Caco-2 (cell line): ENCODE data around the gene SLC41A2. TPM values are rescaled to one million over a fixed set of nuclear protein-coding genes. Genes with fewer than 3 reads are reported as not detected.

ENCODE experiments used
- BruUV-seq: library from RNA; stranded (reverse); fragments of 400-500 nt; replicated peaks from 2 replicates; lab custom pipeline; 2021; lab: Mats Ljungman, UMichigan
- CTCF ChIA-PET: fragments of 300-600 bp; sonication (Branson Sonifier 250); formaldehyde crosslinking; loops from one replicate; lab custom pipeline; 2022; ENCODE audit warnings: antibody characterized with exemption; lab: Charles Lee
- POLR2A ChIA-PET: fragments of 300-600 bp; sonication (Branson Sonifier 250); formaldehyde crosslinking; loops from one replicate; lab custom pipeline; 2022; ENCODE audit warnings: antibody characterized with exemption; lab: Charles Lee
- DNase-seq, 2 experiments: peaks; one replicate each; pipeline versions ENCODE4 v3.0.0 to v3.0.0-alpha.2; 2020 to 2022
- H3K27me3 ChIP-seq: replicated peaks from 2 replicates; pipeline ENCODE4 v1.6.0; 2011; ENCODE audit warnings: low read length; ENCODE audit not compliant: control insufficient read depth, insufficient read depth
- H3K36me3 ChIP-seq: 2 replicates; pipeline ENCODE4 v1.5.1; 2011; ENCODE audit warnings: low read length; ENCODE audit not compliant: control insufficient read depth, insufficient read depth
- H3K4me1 ChIP-seq: fragments of 250-450 bp; sonication (Bioruptor Pico); 2 replicates; pipeline ENCODE4 v1.5.1; 2020; ENCODE audit warnings: mild to moderate bottlenecking
- H3K4me3 ChIP-seq: 2 replicates; pipeline ENCODE4 v1.5.1; 2011; ENCODE audit warnings: low read depth, mild to moderate bottlenecking, control low read depth, low read length
- H3K9me3 ChIP-seq: fragments of 250-450 bp; sonication (Bioruptor Pico); 2 replicates; pipeline ENCODE4 v1.5.1; 2020; ENCODE audit warnings: mild to moderate bottlenecking, moderate library complexity
- H3K27ac Mint-ChIP-seq: one replicate; pipeline ENCODE4 v1.8.0; 2022; ENCODE audit warnings: mixed read lengths; ENCODE audit not compliant: unreplicated experiment
- H3K27me3 Mint-ChIP-seq: one replicate; pipeline ENCODE4 v1.8.0; 2022; ENCODE audit warnings: mixed read lengths; ENCODE audit not compliant: insufficient read depth, unreplicated experiment
- H3K36me3 Mint-ChIP-seq: one replicate; pipeline ENCODE4 v1.8.0; 2022; ENCODE audit warnings: mild to moderate bottlenecking, mixed read lengths; ENCODE audit not compliant: insufficient read depth, unreplicated experiment
- H3K4me1 Mint-ChIP-seq: one replicate; pipeline ENCODE4 v1.8.0; 2022; ENCODE audit warnings: low read depth, mixed read lengths; ENCODE audit not compliant: unreplicated experiment
- H3K4me3 Mint-ChIP-seq: one replicate; pipeline ENCODE4 v1.8.0; 2022; ENCODE audit warnings: mild to moderate bottlenecking, moderate library complexity, mixed read lengths; ENCODE audit not compliant: unreplicated experiment
- H3K9me3 Mint-ChIP-seq: one replicate; pipeline ENCODE4 v1.8.0; 2022; ENCODE audit warnings: mixed read lengths; ENCODE audit not compliant: unreplicated experiment
- intact Hi-C: fragments of 100-400 bp; cut with micrococcal nuclease; formaldehyde crosslinking; loops from one replicate; pipeline ENCODE4 v1.10.0; 2022; ENCODE audit not compliant: unreplicated experiment
- total RNA-seq: library from RNA; stranded (reverse); gene quantifications from 2 replicates; pipeline ENCODE4 v1.2.3, GENCODE V29; 2022
- TF ChIP-seq, protein P1 (sequence below), 2 experiments: fragments of 200-600 bp in 1 of 2; IDR thresholded peaks; 1 replicate in 1 of 2; 2 replicates in 1 of 2; pipeline versions ENCODE4 v1.5.1 to v1.8.0; 2011 to 2022; ENCODE audit warnings: antibody characterized with exemption in 1 of 2, control low read depth in 1 of 2, inconsistent platforms in 1 of 2, low read depth in 1 of 2, low read length in 1 of 2, mild to moderate bottlenecking in 1 of 2, moderate library complexity in 1 of 2; ENCODE audit not compliant: insufficient read depth in 1 of 2, severe bottlenecking in 1 of 2, unreplicated experiment in 1 of 2

SLC41A2 gene
- total RNA-seq, 1 experiment from 2014 or later, result 21.6 TPM

GRCh38 chr12:104999347-104999685 lies 41.2 kb upstream of the SLC41A2 start:
- peaks cover 45% of the 10 kb centered on the region for H3K36me3 Mint-ChIP-seq
- H3K27ac Mint-ChIP-seq, result no peak overlapping the region
- no peak for DNase-seq
- H3K4me3 Mint-ChIP-seq, result no peak overlapping the region
- Histone ChIP-seq H3K4me3 (no peak overlapping the region), H3K36me3 (peaks cover 3% of the 10 kb centered on the region), H3K9me3 (no peaks in the 10 kb centered on the region), H3K27me3 (no peaks in the 10 kb centered on the region), H3K4me1 (no peaks in the 10 kb centered on the region)
- BruUV-seq, result no TSS peak
- H3K27me3 Mint-ChIP-seq, result no peaks in the 10 kb centered on the region
- TF ChIP-seq, protein P1, sequence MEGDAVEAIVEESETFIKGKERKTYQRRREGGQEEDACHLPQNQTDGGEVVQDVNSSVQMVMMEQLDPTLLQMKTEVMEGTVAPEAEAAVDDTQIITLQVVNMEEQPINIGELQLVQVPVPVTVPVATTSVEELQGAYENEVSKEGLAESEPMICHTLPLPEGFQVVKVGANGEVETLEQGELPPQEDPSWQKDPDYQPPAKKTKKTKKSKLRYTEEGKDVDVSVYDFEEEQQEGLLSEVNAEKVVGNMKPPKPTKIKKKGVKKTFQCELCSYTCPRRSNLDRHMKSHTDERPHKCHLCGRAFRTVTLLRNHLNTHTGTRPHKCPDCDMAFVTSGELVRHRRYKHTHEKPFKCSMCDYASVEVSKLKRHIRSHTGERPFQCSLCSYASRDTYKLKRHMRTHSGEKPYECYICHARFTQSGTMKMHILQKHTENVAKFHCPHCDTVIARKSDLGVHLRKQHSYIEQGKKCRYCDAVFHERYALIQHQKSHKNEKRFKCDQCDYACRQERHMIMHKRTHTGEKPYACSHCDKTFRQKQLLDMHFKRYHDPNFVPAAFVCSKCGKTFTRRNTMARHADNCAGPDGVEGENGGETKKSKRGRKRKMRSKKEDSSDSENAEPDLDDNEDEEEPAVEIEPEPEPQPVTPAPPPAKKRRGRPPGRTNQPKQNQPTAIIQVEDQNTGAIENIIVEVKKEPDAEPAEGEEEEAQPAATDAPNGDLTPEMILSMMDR (IDR thresholded peaks at IDR 0.05; ENCODE audit: insufficient read depth in 1 of 2, low read depth in 1 of 2, low read length in 1 of 2, severe bottlenecking in 1 of 2, unreplicated experiment in 1 of 2), result no peak
- H3K4me1 Mint-ChIP-seq, result no peaks in the 10 kb centered on the region
- ChIA-PET POLR2A (no interaction called here), CTCF (no interaction called here)
- no peaks in the 10 kb centered on the region for H3K9me3 Mint-ChIP-seq
- intact Hi-C loops, result no loop called here

- Histone ChIP-seq H3K9me3 (no peaks in the 10 kb centered on the region), H3K36me3 (peaks cover 3% of the 10 kb centered on the region), H3K27me3 (no peaks in the 10 kb centered on the region), H3K4me1 (no peaks in the 10 kb centered on the region), H3K4me3 (no peak overlapping the region)
- Mint-ChIP-seq H3K4me1 (no peaks in the 10 kb centered on the region), H3K27me3 (no peaks in the 10 kb centered on the region), H3K27ac (no peak overlapping the region), H3K9me3 (no peaks in the 10 kb centered on the region), H3K4me3 (no peak overlapping the region), H3K36me3 (peaks cover 48% of the 10 kb centered on the region)
- TF ChIP-seq, protein P1 (IDR thresholded peaks at IDR 0.05; ENCODE audit: insufficient read depth in 1 of 2, low read depth in 1 of 2, low read length in 1 of 2, severe bottlenecking in 1 of 2, unreplicated experiment in 1 of 2), result no peak
- no peak for DNase-seq
- ChIA-PET POLR2A (no interaction called here), CTCF (no interaction called here)
- intact Hi-C loops, result no loop called here
- BruUV-seq, result no TSS peak
These were observed 40.6 kb upstream of the SLC41A2 start for GRCh38 chr12:104998423-104999346.

DNA sequence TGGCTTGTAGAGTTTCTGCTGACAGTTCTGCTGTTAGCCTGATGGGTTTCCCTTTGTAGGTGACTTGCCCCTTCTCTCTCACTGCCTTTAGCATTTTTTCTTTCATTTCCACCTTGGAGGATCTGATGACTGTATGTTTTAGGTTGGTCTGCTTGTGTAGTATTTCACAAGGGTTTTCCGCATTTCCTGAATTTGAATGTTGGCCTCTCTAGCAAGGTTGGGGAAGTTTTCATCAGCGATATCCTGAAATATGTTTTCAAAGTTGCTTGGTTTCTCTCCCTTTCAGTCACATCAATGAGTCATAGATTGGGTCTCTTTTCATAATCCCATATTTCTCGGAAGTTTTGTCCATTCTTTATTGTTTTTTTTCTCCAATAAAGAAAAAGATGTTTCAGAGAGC lies 39.5 kb upstream of the SLC41A2 start:
- no peaks in the 10 kb centered on the region for H3K4me1 Mint-ChIP-seq
- peaks cover 48% of the 10 kb centered on the region for H3K36me3 Mint-ChIP-seq
- TF ChIP-seq, protein P1 (IDR thresholded peaks at IDR 0.05; ENCODE audit: insufficient read depth in 1 of 2, low read depth in 1 of 2, low read length in 1 of 2, severe bottlenecking in 1 of 2, unreplicated experiment in 1 of 2), result no peak

More for the DNA sequence above, 39.5 kb upstream of the SLC41A2 start:
- Histone ChIP-seq H3K9me3 (no peaks in the 10 kb centered on the region), H3K4me3 (no peak overlapping the region), H3K36me3 (peaks cover 3% of the 10 kb centered on the region), H3K4me1 (no peaks in the 10 kb centered on the region), H3K27me3 (no peaks in the 10 kb centered on the region)
- no TSS peak for BruUV-seq
- Mint-ChIP-seq H3K27ac (no peak overlapping the region), H3K4me3 (no peak overlapping the region), H3K9me3 (no peaks in the 10 kb centered on the region), H3K27me3 (no peaks in the 10 kb centered on the region)
- intact Hi-C loops, result no loop called here
- POLR2A ChIA-PET, result no interaction called here
- CTCF ChIA-PET, result no interaction called here
- no peak for DNase-seq
